GM21423 (cell line): ENCODE results near the gene MRPS18A.
"Not testable (repeated sequence)": the region's sequence is repeated elsewhere in the genome, so short reads cannot be mapped to it uniquely, and the experiment has no call there.

ENCODE experiments used
- ATAC-seq: cut with Tn5 transposase; IDR thresholded peaks from one replicate; pipeline ENCODE4 v1.9.1; 2021; ENCODE audit warnings: mild to moderate bottlenecking, moderate library complexity; ENCODE audit not compliant: unreplicated experiment

The MRPS18A gene

GRCh38 chr6:43717822-43718221 lies 30.2 kb upstream of the MRPS18A start:
- ATAC-seq: no peak

- ATAC-seq: no peak
Measured at GRCh38 chr6:43717389-43717788, 29.8 kb upstream of the MRPS18A start.

GRCh38 chr6:43716099-43716498 lies 28.5 kb upstream of the MRPS18A start:
- ATAC-seq: no peak

- ATAC-seq: peak; percentile 85
Measured at GRCh38 chr6:43715056-43715788, 27.6 kb upstream of the MRPS18A start.

GRCh38 chr6:43714311-43715055 lies 26.9 kb upstream of the MRPS18A start:
- ATAC-seq: no peak

- ATAC-seq: no peak
Measured at GRCh38 chr6:43713643-43714310, 26.2 kb upstream of the MRPS18A start.

GRCh38 chr6:43712579-43712978 lies 25.0 kb upstream of the MRPS18A start:
- ATAC-seq: no peak

GRCh38 chr6:43710576-43710975 lies 23.0 kb upstream of the MRPS18A start:
- ATAC-seq: no peak

- ATAC-seq: no peak
Measured at GRCh38 chr6:43709654-43710303, 22.2 kb upstream of the MRPS18A start.

GRCh38 chr6:43708860-43709653 lies 21.5 kb upstream of the MRPS18A start:
- no peak for ATAC-seq

GRCh38 chr6:43707767-43708166 lies 20.2 kb upstream of the MRPS18A start:
- ATAC-seq: no peak

GRCh38 chr6:43707269-43707668 lies 19.7 kb upstream of the MRPS18A start:
- no peak for ATAC-seq

GRCh38 chr6:43706788-43707187 lies 19.2 kb upstream of the MRPS18A start:
- ATAC-seq: no peak

- ATAC-seq: no peak
Measured at GRCh38 chr6:43705996-43706395, 18.4 kb upstream of the MRPS18A start.

GRCh38 chr6:43703512-43704429 lies 16.2 kb upstream of the MRPS18A start:
- ATAC-seq: no peak

- ATAC-seq: peak; percentile 61
Measured at GRCh38 chr6:43702534-43703440, 15.2 kb upstream of the MRPS18A start.

- ATAC-seq: no peak
Measured at GRCh38 chr6:43702171-43702533, 14.6 kb upstream of the MRPS18A start.

- not testable (repeated sequence) for ATAC-seq
Measured at GRCh38 chr6:43700939-43701560, 13.5 kb upstream of the MRPS18A start.
